ENCODE measurements around the gene HEATR5B.

The HEATR5B gene

GRCh38 chr2:37083873-37084794 is at the start of gene HEATR5B, which contains the start of gene GPATCH11:
TSS of gene HEATR5B (minus strand) at chr2:37084372. CDS start at chr2:37083414, 958 bp downstream.
TSS of gene GPATCH11 (plus strand) at chr2:37084518. CDS start at chr2:37088382, 3,864 bp downstream.
- in situ Hi-C loops (cut with HindIII; ENCODE audit: low pct_ligation_motif_present, low pct_unique_long_range_greater_than_20kb, low sequenced_read_pairs): no loop called here
- peak; percentile 98 for DNase-seq

GRCh38 chr2:37132914-37133313 is 48.7 kb upstream of the HEATR5B start:
- no peak for DNase-seq
- in situ Hi-C loops (cut with HindIII; ENCODE audit: low pct_ligation_motif_present, low pct_unique_long_range_greater_than_20kb, low sequenced_read_pairs): no loop called here

GRCh38 chr2:37125416-37125815 is 41.2 kb upstream of the HEATR5B start:
- in situ Hi-C loops (cut with HindIII; ENCODE audit: low pct_ligation_motif_present, low pct_unique_long_range_greater_than_20kb, low sequenced_read_pairs): no loop called here
- no peak for DNase-seq

GRCh38 chr2:37119157-37119556 is 35.0 kb upstream of the HEATR5B start:
- in situ Hi-C loops (cut with HindIII; ENCODE audit: low pct_ligation_motif_present, low pct_unique_long_range_greater_than_20kb, low sequenced_read_pairs): no loop called here
- no peak for DNase-seq

GRCh38 chr2:37117566-37117965 is 33.4 kb upstream of the HEATR5B start:
- DNase-seq: no peak
- in situ Hi-C loops (cut with HindIII; ENCODE audit: low pct_ligation_motif_present, low pct_unique_long_range_greater_than_20kb, low sequenced_read_pairs): no loop called here

- in situ Hi-C loops (cut with HindIII; ENCODE audit: low pct_ligation_motif_present, low pct_unique_long_range_greater_than_20kb, low sequenced_read_pairs): no loop called here
- no peak for DNase-seq
Measured at GRCh38 chr2:37111958-37112357, 27.8 kb upstream of the HEATR5B start.

GRCh38 chr2:37110306-37111212 is 26.4 kb upstream of the HEATR5B start:
- DNase-seq: no peak
- in situ Hi-C loops (cut with HindIII; ENCODE audit: low pct_ligation_motif_present, low pct_unique_long_range_greater_than_20kb, low sequenced_read_pairs): no loop called here

- in situ Hi-C loops (cut with HindIII; ENCODE audit: low pct_ligation_motif_present, low pct_unique_long_range_greater_than_20kb, low sequenced_read_pairs): no loop called here
- no peak for DNase-seq
Measured at GRCh38 chr2:37109523-37109922, 25.4 kb upstream of the HEATR5B start.

- DNase-seq: no peak
- in situ Hi-C loops (cut with HindIII; ENCODE audit: low pct_ligation_motif_present, low pct_unique_long_range_greater_than_20kb, low sequenced_read_pairs): no loop called here
Measured at GRCh38 chr2:37105150-37105549, 21.0 kb upstream of the HEATR5B start.

- DNase-seq: no peak
- in situ Hi-C loops (cut with HindIII; ENCODE audit: low pct_ligation_motif_present, low pct_unique_long_range_greater_than_20kb, low sequenced_read_pairs): no loop called here
Measured at GRCh38 chr2:37104178-37104577, 20.0 kb upstream of the HEATR5B start.

- in situ Hi-C loops (cut with HindIII; ENCODE audit: low pct_ligation_motif_present, low pct_unique_long_range_greater_than_20kb, low sequenced_read_pairs): no loop called here
- DNase-seq: no peak
Measured at GRCh38 chr2:37102588-37102987, 18.4 kb upstream of the HEATR5B start.

- DNase-seq: no peak
- in situ Hi-C loops (cut with HindIII; ENCODE audit: low pct_ligation_motif_present, low pct_unique_long_range_greater_than_20kb, low sequenced_read_pairs): no loop called here
Measured at GRCh38 chr2:37100054-37100453, 15.9 kb upstream of the HEATR5B start.

GRCh38 chr2:37098416-37099118 is 14.4 kb upstream of the HEATR5B start:
- in situ Hi-C loops (cut with HindIII; ENCODE audit: low pct_ligation_motif_present, low pct_unique_long_range_greater_than_20kb, low sequenced_read_pairs): no loop called here
- no peak for DNase-seq

GRCh38 chr2:37096568-37096967 is 12.4 kb upstream of the HEATR5B start:
- in situ Hi-C loops (cut with HindIII; ENCODE audit: low pct_ligation_motif_present, low pct_unique_long_range_greater_than_20kb, low sequenced_read_pairs): no loop called here
- no peak for DNase-seq

GRCh38 chr2:37091873-37092272 is 7.7 kb upstream of the HEATR5B start:
- in situ Hi-C loops (cut with HindIII; ENCODE audit: low pct_ligation_motif_present, low pct_unique_long_range_greater_than_20kb, low sequenced_read_pairs): no loop called here
- DNase-seq: no peak

GRCh38 chr2:37090019-37090477 is 5.9 kb upstream of the HEATR5B start:
- in situ Hi-C loops (cut with HindIII; ENCODE audit: low pct_ligation_motif_present, low pct_unique_long_range_greater_than_20kb, low sequenced_read_pairs): no loop called here
- no peak for DNase-seq

- in situ Hi-C loops (cut with HindIII; ENCODE audit: low pct_ligation_motif_present, low pct_unique_long_range_greater_than_20kb, low sequenced_read_pairs): no loop called here
- peak; percentile 72 for DNase-seq
Measured at GRCh38 chr2:37085731-37086147, 1.6 kb upstream of the HEATR5B start.

- in situ Hi-C loops (cut with HindIII; ENCODE audit: low pct_ligation_motif_present, low pct_unique_long_range_greater_than_20kb, low sequenced_read_pairs): no loop called here
- DNase-seq: no peak
Measured at GRCh38 chr2:37084797-37085196, 625 bp upstream of the HEATR5B start.

- in situ Hi-C loops (cut with HindIII; ENCODE audit: low pct_ligation_motif_present, low pct_unique_long_range_greater_than_20kb, low sequenced_read_pairs): no loop called here
- no peak for DNase-seq
Measured at GRCh38 chr2:37080689-37081088, 3.5 kb downstream of the HEATR5B start.

Measured in ACHN (cell line).